Measurements from ENCODE around the gene CELSR1. TPM values are rescaled to one million over a fixed set of nuclear protein-coding genes. Genes with fewer than 3 reads are reported as not detected.

Gene CELSR1
- total and polyA plus RNA-seq, 2 donors (not counting 1 experiment from before 2014, with no cell fraction given): 30.2 to 34.8 TPM

DNA sequence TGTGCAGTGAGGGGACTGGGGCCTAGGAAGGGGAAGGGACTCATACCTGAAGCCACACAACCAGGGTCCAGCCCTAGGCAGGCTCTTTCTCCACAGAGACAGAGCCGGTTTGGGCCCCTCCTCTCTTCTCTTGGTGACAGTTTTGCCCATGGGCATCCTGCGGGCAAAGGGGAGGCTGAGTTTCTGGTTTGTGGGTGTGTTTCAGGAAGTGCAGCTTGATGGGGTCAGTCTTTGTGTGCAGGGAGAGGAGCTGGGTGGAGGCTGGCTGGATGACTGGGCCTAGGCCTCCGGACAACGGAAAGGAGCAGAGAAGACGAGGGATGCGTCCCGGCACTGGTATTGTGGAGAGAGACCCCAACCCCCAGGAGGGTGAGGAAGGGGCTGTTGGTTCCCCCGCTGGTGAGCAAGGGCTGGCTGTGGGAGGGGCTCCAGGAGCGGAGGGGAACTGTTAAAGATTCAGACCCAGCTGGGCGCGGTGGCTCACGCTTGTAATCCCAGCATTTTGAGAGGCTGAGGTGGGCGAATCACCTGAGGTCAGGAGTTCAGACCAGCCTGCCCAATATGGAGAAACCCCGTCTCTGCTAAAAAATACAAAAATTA, 23.4 kb upstream of the CELSR1 start:
- H3K4me1 ChIP-seq (ENCODE audit: control insufficient read depth in 2 of 2, insufficient read depth in 2 of 2, low read length in 2 of 2): peaks cover 7 to 24% of the 10 kb centered on the region in 2 donors
- WGBS (ENCODE audit: insufficient coverage): 84% methylated on average over 13 of the region's 14 CpGs
- intact Hi-C loops (cut with micrococcal nuclease): no loop called here
- H4K20me1 ChIP-seq (ENCODE audit: control insufficient read depth, insufficient read depth, low read length, poor library complexity, severe bottlenecking): no peaks in the 10 kb centered on the region
- Mint-ChIP-seq H3K4me3 (no peak overlapping the region), H3K27me3 (peaks cover 5% of the 10 kb centered on the region), H3K27ac (peak overlapping the region; percentile 23), H3K9me3 (ENCODE audit: insufficient read depth) (peaks cover 3% of the 10 kb centered on the region), H3K4me1 (peaks cover 16% of the 10 kb centered on the region)
- H3K4me3 ChIP-seq (ENCODE audit: control extremely low read depth in 1 of 5, extremely low read depth in 1 of 5, insufficient read depth in 1 of 5, low read depth in 2 of 5, low read length in 4 of 5): no peak overlapping the region
- no peak overlapping the region for H3K4me2 ChIP-seq (replicated peaks; ENCODE audit: low read depth, low read length, poor library complexity, severe bottlenecking)
- CTCF ChIA-PET: interaction anchor here (0.6 to 4.5 kb wide), 2 partner anchors 124 to 338 kb away, joined by 4 to 56 read pairs; no protein-coding TSS in a partner anchor
- H3K9me3 ChIP-seq (ENCODE audit: control extremely low read depth in 1 of 3, control insufficient read depth in 2 of 3, insufficient read depth in 1 of 3, low read length in 2 of 3): peaks cover 0 to 15% (median 8%) of the 10 kb centered on the region in 3 donors
- no peak for DNase-seq
- H3K27ac ChIP-seq (ENCODE audit: low read length in 2 of 2): no peak overlapping the region
- H3K9ac ChIP-seq (ENCODE audit: low read length): no peak overlapping the region
- no peak for ATAC-seq (ENCODE audit: low read depth)
- no peaks in the 10 kb centered on the region for H3K36me3 ChIP-seq (replicated peaks in 1 of 2; ENCODE audit: control extremely low read depth in 1 of 2, control insufficient read depth in 1 of 2, extremely low read depth in 1 of 2, insufficient read depth in 2 of 2, low read length in 1 of 2)
- TF ChIP-seq, protein P1, sequence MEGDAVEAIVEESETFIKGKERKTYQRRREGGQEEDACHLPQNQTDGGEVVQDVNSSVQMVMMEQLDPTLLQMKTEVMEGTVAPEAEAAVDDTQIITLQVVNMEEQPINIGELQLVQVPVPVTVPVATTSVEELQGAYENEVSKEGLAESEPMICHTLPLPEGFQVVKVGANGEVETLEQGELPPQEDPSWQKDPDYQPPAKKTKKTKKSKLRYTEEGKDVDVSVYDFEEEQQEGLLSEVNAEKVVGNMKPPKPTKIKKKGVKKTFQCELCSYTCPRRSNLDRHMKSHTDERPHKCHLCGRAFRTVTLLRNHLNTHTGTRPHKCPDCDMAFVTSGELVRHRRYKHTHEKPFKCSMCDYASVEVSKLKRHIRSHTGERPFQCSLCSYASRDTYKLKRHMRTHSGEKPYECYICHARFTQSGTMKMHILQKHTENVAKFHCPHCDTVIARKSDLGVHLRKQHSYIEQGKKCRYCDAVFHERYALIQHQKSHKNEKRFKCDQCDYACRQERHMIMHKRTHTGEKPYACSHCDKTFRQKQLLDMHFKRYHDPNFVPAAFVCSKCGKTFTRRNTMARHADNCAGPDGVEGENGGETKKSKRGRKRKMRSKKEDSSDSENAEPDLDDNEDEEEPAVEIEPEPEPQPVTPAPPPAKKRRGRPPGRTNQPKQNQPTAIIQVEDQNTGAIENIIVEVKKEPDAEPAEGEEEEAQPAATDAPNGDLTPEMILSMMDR (IDR thresholded peaks at IDR 0.05): no peak
- TF ChIP-seq EZH2 (IDR thresholded peaks at IDR 0.05; ENCODE audit: borderline replicate concordance, insufficient read depth, low read depth, low read length, poor library complexity, severe bottlenecking): no peak
- peaks cover 3% of the 10 kb centered on the region for H3K79me2 ChIP-seq (ENCODE audit: control insufficient read depth, insufficient read depth, low read length)
- H2AFZ ChIP-seq (ENCODE audit: insufficient read depth, low read depth, low read length, poor library complexity, severe bottlenecking): no peak overlapping the region
- H3K27me3 ChIP-seq (replicated peaks in 1 of 4; ENCODE audit: control extremely low read depth in 1 of 4, control insufficient read depth in 3 of 4, insufficient read depth in 4 of 4, low read length in 3 of 4): peaks cover 0 to 4% (median 0%) of the 10 kb centered on the region in 4 experiments
- POLR2A ChIA-PET: no interaction called here

- CTCF ChIA-PET: interaction anchor here (0.9 to 1.5 kb wide), 3 partner anchors 16 to 245 kb away, joined by 3 to 7 read pairs (median 5); no protein-coding TSS in a partner anchor
- no peak overlapping the region for H2AFZ ChIP-seq (ENCODE audit: insufficient read depth, low read depth, low read length, poor library complexity, severe bottlenecking)
- no peak for TF ChIP-seq EZH2 (IDR thresholded peaks at IDR 0.05; ENCODE audit: borderline replicate concordance, insufficient read depth, low read depth, low read length, poor library complexity, severe bottlenecking)
- TF ChIP-seq, protein P1 (IDR thresholded peaks at IDR 0.05): no peak
- ATAC-seq (ENCODE audit: low read depth) (no peak), DNase-seq (no peak)
- no peak overlapping the region for H3K27ac ChIP-seq (ENCODE audit: low read length in 2 of 2)
- H3K4me1 ChIP-seq (ENCODE audit: control insufficient read depth in 2 of 2, insufficient read depth in 2 of 2, low read length in 2 of 2): peaks cover 0 to 11% of the 10 kb centered on the region in 2 donors
- no peaks in the 10 kb centered on the region for H3K36me3 ChIP-seq (replicated peaks in 1 of 2; ENCODE audit: control extremely low read depth in 1 of 2, control insufficient read depth in 1 of 2, extremely low read depth in 1 of 2, insufficient read depth in 2 of 2, low read length in 1 of 2)
- WGBS (ENCODE audit: insufficient coverage): 83% methylated on average over 8 of the region's 8 CpGs
- H3K9me3 ChIP-seq (ENCODE audit: control extremely low read depth in 1 of 3, control insufficient read depth in 2 of 3, insufficient read depth in 1 of 3, low read length in 2 of 3): peaks cover 0 to 22% (median 8%) of the 10 kb centered on the region in 3 donors
- intact Hi-C loops (cut with micrococcal nuclease): no loop called here
- peaks cover 3% of the 10 kb centered on the region for H3K9me3 Mint-ChIP-seq (ENCODE audit: insufficient read depth)
- no peak overlapping the region for H3K4me3 Mint-ChIP-seq
- peaks cover 3% of the 10 kb centered on the region for H3K79me2 ChIP-seq (ENCODE audit: control insufficient read depth, insufficient read depth, low read length)
- no peaks in the 10 kb centered on the region for H4K20me1 ChIP-seq (ENCODE audit: control insufficient read depth, insufficient read depth, low read length, poor library complexity, severe bottlenecking)
- H3K9ac ChIP-seq (ENCODE audit: low read length): no peak overlapping the region
- no peak overlapping the region for H3K4me2 ChIP-seq (replicated peaks; ENCODE audit: low read depth, low read length, poor library complexity, severe bottlenecking)
- H3K27ac Mint-ChIP-seq: no peak overlapping the region
- H3K27me3 Mint-ChIP-seq: peaks cover 19% of the 10 kb centered on the region
- H3K4me1 Mint-ChIP-seq: peaks cover 7% of the 10 kb centered on the region
- POLR2A ChIA-PET: no interaction called here
- H3K27me3 ChIP-seq (replicated peaks in 1 of 4; ENCODE audit: control extremely low read depth in 1 of 4, control insufficient read depth in 3 of 4, insufficient read depth in 4 of 4, low read length in 3 of 4): peaks cover 0 to 11% (median under 1%) of the 10 kb centered on the region in 4 experiments
- H3K4me3 ChIP-seq (ENCODE audit: control extremely low read depth in 1 of 5, extremely low read depth in 1 of 5, insufficient read depth in 1 of 5, low read depth in 2 of 5, low read length in 4 of 5): no peak overlapping the region
Measured at GRCh38 chr22:46557736-46558480, 20.5 kb upstream of the CELSR1 start.
